Lung (tissue), 12 donors: ENCODE results near the gene NUDT14. TPM values are rescaled to one million over a fixed set of nuclear protein-coding genes. Genes with fewer than 3 reads are reported as not detected.
A peak's percentile ranks its signal among the peaks of the same experiment; 100 is the strongest.

ENCODE experiments used
- ATAC-seq: fragments of 200-7000 bp; cut with Tn5 transposase; one replicate; pipeline ENCODE4 v1.9.1; 2020; ENCODE audit warnings: moderate number of reproducible peaks; ENCODE audit not compliant: insufficient read depth, low FRiP score
- DNase-seq, 3 donors: peaks; one replicate each; pipeline ENCODE4 v3.0.0-alpha.2; 2013 to 2017
- H3K27ac ChIP-seq, 2 donors: one replicate each; pipeline ENCODE4 v1.5.1; 2013; ENCODE audit warnings: mild to moderate bottlenecking in 2 of 2, moderate library complexity in 2 of 2, control low read depth in 1 of 2, inconsistent platforms in 1 of 2, low read depth in 1 of 2, low read length in 1 of 2
- H3K27me3 ChIP-seq, 3 donors: one replicate each; pipeline ENCODE4 v1.5.1; 2013; ENCODE audit warnings: low read length in 2 of 3; ENCODE audit not compliant: control insufficient read depth in 3 of 3, insufficient read depth in 3 of 3
- H3K36me3 ChIP-seq, 4 donors: one replicate each; pipeline ENCODE4 v1.5.1; 2013; ENCODE audit warnings: low read length in 4 of 4, mild to moderate bottlenecking in 1 of 4, moderate library complexity in 1 of 4; ENCODE audit not compliant: control insufficient read depth in 4 of 4, insufficient read depth in 4 of 4
- H3K4me1 ChIP-seq, 5 donors: one replicate each; pipeline ENCODE4 v1.5.1; 2013; ENCODE audit warnings: low read length in 5 of 5, mild to moderate bottlenecking in 2 of 5, moderate library complexity in 1 of 5; ENCODE audit not compliant: control insufficient read depth in 5 of 5, insufficient read depth in 5 of 5
- H3K4me3 ChIP-seq: one replicate; pipeline ENCODE4 v1.5.1; 2013; ENCODE audit warnings: mild to moderate bottlenecking, control low read depth, moderate library complexity
- H3K9ac ChIP-seq, 2 donors: one replicate each; pipeline ENCODE4 v1.5.1; 2013; ENCODE audit warnings: low read length in 2 of 2, control low read depth in 1 of 2; ENCODE audit not compliant: insufficient read depth in 1 of 2
- H3K9me3 ChIP-seq, 4 donors: one replicate each; pipeline ENCODE4 v1.5.1; 2013; ENCODE audit warnings: low read length in 3 of 4, mild to moderate bottlenecking in 1 of 4, moderate library complexity in 1 of 4; ENCODE audit not compliant: control insufficient read depth in 4 of 4, insufficient read depth in 3 of 4
- CTCF ChIP-seq: IDR thresholded peaks from 2 replicates; pipeline ENCODE4 v1.5.1; 2012; ENCODE audit warnings: mild to moderate bottlenecking; ENCODE audit errors: control extremely low read depth, extremely low read depth
- WGBS, 2 donors: extraction: QIAGEN DNeasy Blood & Tissue Kit; methylation state at CpG; one replicate each; pipeline ENCODE4 v1.1.7; 2013; 5-methylcytosine and 5-hydroxymethylcytosine counted together
- polyA plus RNA-seq, 2 donors: library from polyadenylated mRNA; stranded (reverse); fragments of 200-250 nt; gene quantifications; one replicate each; pipeline ENCODE4 v1.2.1, GENCODE V29; 2013
- total RNA-seq, 2 donors: library from RNA; depleted of rRNA in 1 of 2; stranded (reverse); fragments of >200 nt in 1 of 2; gene quantifications; one replicate each; pipeline ENCODE4 v1.2.1, GENCODE V29; 2014 to 2021
- donor health status: control.
- donor health status: control.
- donor health status: Bipolar disorder and iron deficiency.
- donor health status: healthy.
- donor health status: DM: yes; HTN: yes; CAD: no.

NUDT14 gene
- total and polyA plus RNA-seq, 4 donors, result 27.7 to 80.7 (median 51.3) TPM

GRCh38 chr14:105162669-105162979 lies 18.5 kb downstream of the NUDT14 start:
- 93 to 100% methylated on average over 2 of the region's 2 CpGs for WGBS, 2 donors
- no peak overlapping the region for H3K9ac ChIP-seq
- no peak overlapping the region for H3K27ac ChIP-seq
- H3K27me3 ChIP-seq, result peaks cover 0 to 5% (median 0%) of the 10 kb centered on the region in 3 donors
- no peak for TF ChIP-seq CTCF
- H3K9me3 ChIP-seq, result no peaks in the 10 kb centered on the region
- no peaks in the 10 kb centered on the region for H3K36me3 ChIP-seq
- DNase-seq (no peak), ATAC-seq (no peak)
- peaks cover 0 to 9% (median 1%) of the 10 kb centered on the region in 5 donors for H3K4me1 ChIP-seq
- H3K4me3 ChIP-seq, result no peak overlapping the region

- peak; percentile 51 for ATAC-seq
- Histone ChIP-seq H3K9me3 (no peaks in the 10 kb centered on the region), H3K27me3 (peaks cover 0 to 5% (median 0%) of the 10 kb centered on the region in 3 donors), H3K36me3 (no peaks in the 10 kb centered on the region), H3K4me3 (no peak overlapping the region), H3K27ac (no peak overlapping the region), H3K4me1 (peaks cover 0 to 4% (median 0%) of the 10 kb centered on the region in 5 donors), H3K9ac (no peak overlapping the region)
- DNase-seq, result no peak
- WGBS, 2 donors, result 93% methylated on average over 10 of the region's 10 CpGs
- TF ChIP-seq CTCF, result no peak
These were observed 19.0 kb downstream of the NUDT14 start for GRCh38 chr14:105161964-105162668.

GRCh38 chr14:105161309-105161708 lies 19.8 kb downstream of the NUDT14 start:
- no peak for ATAC-seq
- Histone ChIP-seq H3K4me1 (no peaks in the 10 kb centered on the region), H3K27ac (no peak overlapping the region), H3K4me3 (no peak overlapping the region), H3K27me3 (no peaks in the 10 kb centered on the region), H3K9me3 (no peaks in the 10 kb centered on the region), H3K36me3 (no peaks in the 10 kb centered on the region), H3K9ac (no peak overlapping the region)
- peak in 2 of 3 donors; percentile 33 to 41 for DNase-seq
- 81 to 84% methylated on average over 13 to 15 of the region's 15 CpGs for WGBS, 2 donors
- no peak for TF ChIP-seq CTCF

- no peak for DNase-seq
- H3K27me3 ChIP-seq, result no peaks in the 10 kb centered on the region
- no peak for TF ChIP-seq CTCF
- H3K27ac ChIP-seq, result no peak overlapping the region
- H3K4me3 ChIP-seq, result no peak overlapping the region
- ATAC-seq, result no peak
- WGBS, 2 donors, result 45 to 75% methylated on average over 12 of the region's 12 CpGs
- no peak overlapping the region for H3K9ac ChIP-seq
- no peaks in the 10 kb centered on the region for H3K4me1 ChIP-seq
- H3K9me3 ChIP-seq, result no peaks in the 10 kb centered on the region
- H3K36me3 ChIP-seq, result no peaks in the 10 kb centered on the region
These were observed 20.3 kb downstream of the NUDT14 start for GRCh38 chr14:105160776-105161175.
